NB4 (cell line): ENCODE data around the gene GNB1.

Experiments used
- POLR2A ChIP-seq: IDR thresholded peaks from 2 replicates; pipeline ENCODE4 v1.6.1; 2011; ENCODE audit warnings: mild to moderate bottlenecking; ENCODE audit not compliant: insufficient read length; ENCODE audit errors: extremely low read depth
- TF ChIP-seq, protein P1 (sequence below): IDR thresholded peaks from one replicate; pipeline ENCODE4 v1.5.1; 2012; ENCODE audit warnings: low read depth, low read length
- TF ChIP-seq, protein P2 (sequence below): IDR thresholded peaks from 2 replicates; pipeline ENCODE4 v1.6.1; 2011; ENCODE audit warnings: low read depth, low read length

DNA sequence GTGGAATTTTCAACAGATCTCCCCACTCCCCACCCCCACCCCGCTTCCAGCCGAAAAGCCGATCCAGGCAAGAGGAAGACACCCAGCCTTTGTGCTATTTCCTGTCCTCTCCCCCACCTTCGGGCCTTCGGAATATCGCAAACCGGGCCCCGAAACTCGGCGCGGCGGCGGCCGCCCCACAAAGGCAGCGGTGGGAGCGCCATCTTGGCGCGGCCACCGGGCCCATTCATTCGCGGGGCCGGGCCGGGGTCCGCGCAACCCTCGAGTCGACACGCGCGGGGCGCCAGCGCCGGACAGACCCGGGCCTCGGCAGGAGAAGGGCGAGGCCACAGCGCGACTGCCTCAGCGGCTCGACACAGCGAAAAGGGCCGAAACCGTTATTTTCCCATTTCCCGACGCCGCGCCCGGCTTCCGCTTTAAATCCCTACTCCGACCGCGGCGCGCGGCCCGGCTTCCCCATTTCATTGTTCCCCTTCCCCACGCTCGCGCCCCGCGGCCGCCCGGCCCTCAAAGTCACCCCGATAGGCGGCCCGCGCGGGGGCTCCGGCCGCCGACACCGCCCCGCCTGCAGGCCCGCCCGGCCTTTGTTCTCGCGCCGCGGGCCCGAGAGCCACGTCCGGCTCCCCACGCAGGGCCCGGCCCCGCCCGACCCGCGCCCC is 911 bp downstream of the GNB1 start:
- TF ChIP-seq, protein P1, sequence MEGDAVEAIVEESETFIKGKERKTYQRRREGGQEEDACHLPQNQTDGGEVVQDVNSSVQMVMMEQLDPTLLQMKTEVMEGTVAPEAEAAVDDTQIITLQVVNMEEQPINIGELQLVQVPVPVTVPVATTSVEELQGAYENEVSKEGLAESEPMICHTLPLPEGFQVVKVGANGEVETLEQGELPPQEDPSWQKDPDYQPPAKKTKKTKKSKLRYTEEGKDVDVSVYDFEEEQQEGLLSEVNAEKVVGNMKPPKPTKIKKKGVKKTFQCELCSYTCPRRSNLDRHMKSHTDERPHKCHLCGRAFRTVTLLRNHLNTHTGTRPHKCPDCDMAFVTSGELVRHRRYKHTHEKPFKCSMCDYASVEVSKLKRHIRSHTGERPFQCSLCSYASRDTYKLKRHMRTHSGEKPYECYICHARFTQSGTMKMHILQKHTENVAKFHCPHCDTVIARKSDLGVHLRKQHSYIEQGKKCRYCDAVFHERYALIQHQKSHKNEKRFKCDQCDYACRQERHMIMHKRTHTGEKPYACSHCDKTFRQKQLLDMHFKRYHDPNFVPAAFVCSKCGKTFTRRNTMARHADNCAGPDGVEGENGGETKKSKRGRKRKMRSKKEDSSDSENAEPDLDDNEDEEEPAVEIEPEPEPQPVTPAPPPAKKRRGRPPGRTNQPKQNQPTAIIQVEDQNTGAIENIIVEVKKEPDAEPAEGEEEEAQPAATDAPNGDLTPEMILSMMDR: no peak
- no peak for TF ChIP-seq POLR2A
- TF ChIP-seq, protein P2, sequence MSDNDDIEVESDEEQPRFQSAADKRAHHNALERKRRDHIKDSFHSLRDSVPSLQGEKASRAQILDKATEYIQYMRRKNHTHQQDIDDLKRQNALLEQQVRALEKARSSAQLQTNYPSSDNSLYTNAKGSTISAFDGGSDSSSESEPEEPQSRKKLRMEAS: no peak
